SU-DHL-6 (cell line): ENCODE results near the gene FSTL4.

Source experiments
- H2AFZ ChIP-seq: fragments of 200-600 bp; sonication (generic); 2 replicates; pipeline ENCODE4 v1.6.1; 2014; ENCODE audit warnings: low read depth, mild to moderate bottlenecking, moderate library complexity, mixed read lengths, antibody characterized with exemption, low read length; ENCODE audit not compliant: severe bottlenecking
- H3F3A ChIP-seq: fragments of 200-600 bp; shearing (Covaris generic); 2 replicates; pipeline ENCODE4 v1.6.0; 2016; ENCODE audit warnings: antibody characterized with exemption, mild to moderate bottlenecking; ENCODE audit not compliant: insufficient read depth
- H3K27ac ChIP-seq: fragments of 200-600 bp; sonication (generic); 2 replicates; pipeline ENCODE4 v1.5.1; 2016; ENCODE audit warnings: low read depth, mild to moderate bottlenecking, low read length, moderate library complexity, mixed read lengths
- H3K27me3 ChIP-seq: fragments of 200-600 bp; sonication (generic), shearing (Covaris generic); 2 replicates; pipeline ENCODE4 v1.6.0; 2014; ENCODE audit warnings: mild to moderate bottlenecking, low read length
- H3K36me3 ChIP-seq: fragments of 200-600 bp; sonication (generic); 2 replicates; pipeline ENCODE4 v1.6.1; 2014; ENCODE audit warnings: mild to moderate bottlenecking, low read length, mixed read lengths
- H3K4me2 ChIP-seq: fragments of 300-600, 200-600 bp; shearing (Covaris generic), sonication (generic); 2 replicates; pipeline ENCODE4 v1.6.0; 2014; ENCODE audit warnings: low read length, low read depth, mild to moderate bottlenecking; ENCODE audit not compliant: poor library complexity, severe bottlenecking
- H3K4me3 ChIP-seq: fragments of 200-600 bp; sonication (generic); 2 replicates; pipeline ENCODE4 v1.5.1; 2014; ENCODE audit warnings: antibody characterized with exemption, low read length, mild to moderate bottlenecking, mixed read lengths; ENCODE audit not compliant: insufficient read depth, poor library complexity, severe bottlenecking
- H3K79me2 ChIP-seq: fragments of 200-600 bp; sonication (generic); 2 replicates; pipeline ENCODE4 v1.6.1; 2014; ENCODE audit warnings: mild to moderate bottlenecking, low read length, moderate library complexity; ENCODE audit not compliant: insufficient read depth
- H3K9ac ChIP-seq: fragments of 200-600 bp; sonication (generic); 2 replicates; pipeline ENCODE4 v1.7.0; 2014; ENCODE audit warnings: mild to moderate bottlenecking, low read length
- H3K9me2 ChIP-seq: fragments of 200-600 bp; sonication (generic); replicated peaks from 2 replicates; pipeline ENCODE4 v1.6.1; 2014; ENCODE audit warnings: low read length; ENCODE audit not compliant: insufficient read depth
- H3K9me3 ChIP-seq: fragments of 200-600 bp; sonication (generic); 2 replicates; pipeline ENCODE4 v1.6.1; 2014; ENCODE audit warnings: low read length, mixed read lengths; ENCODE audit not compliant: insufficient read depth
- H4K20me1 ChIP-seq: fragments of 200-600 bp; sonication (generic); 2 replicates; pipeline ENCODE4 v1.6.1; 2014; ENCODE audit warnings: low read depth, mild to moderate bottlenecking, antibody characterized with exemption, low read length, moderate library complexity, mixed read lengths
- EZH2phosphoT487 ChIP-seq: fragments of 200-600 bp; sonication (generic), shearing (Covaris generic); conservative IDR thresholded peaks from 2 replicates; pipeline ENCODE4 v1.6.1; 2018; ENCODE audit warnings: mild to moderate bottlenecking, antibody characterized with exemption, low read length, moderate library complexity, mixed read lengths
- TF ChIP-seq, protein P1 (sequence below): fragments of 200-600 bp; sonication (generic); IDR thresholded peaks from one replicate; pipeline ENCODE4 v1.5.1; 2017; ENCODE audit warnings: antibody characterized with exemption, mild to moderate bottlenecking, low read length, moderate library complexity; ENCODE audit not compliant: insufficient read depth, poor library complexity, severe bottlenecking

Gene FSTL4

GRCh38 chr5:133326361-133326760 is 286.0 kb downstream of the FSTL4 start:
- H4K20me1 ChIP-seq: no peaks in the 10 kb centered on the region
- H3K4me3 ChIP-seq: no peak overlapping the region
- no peak overlapping the region for H2AFZ ChIP-seq
- H3K36me3 ChIP-seq: no peaks in the 10 kb centered on the region
- no peaks in the 10 kb centered on the region for H3K9me3 ChIP-seq
- TF ChIP-seq, protein P1, sequence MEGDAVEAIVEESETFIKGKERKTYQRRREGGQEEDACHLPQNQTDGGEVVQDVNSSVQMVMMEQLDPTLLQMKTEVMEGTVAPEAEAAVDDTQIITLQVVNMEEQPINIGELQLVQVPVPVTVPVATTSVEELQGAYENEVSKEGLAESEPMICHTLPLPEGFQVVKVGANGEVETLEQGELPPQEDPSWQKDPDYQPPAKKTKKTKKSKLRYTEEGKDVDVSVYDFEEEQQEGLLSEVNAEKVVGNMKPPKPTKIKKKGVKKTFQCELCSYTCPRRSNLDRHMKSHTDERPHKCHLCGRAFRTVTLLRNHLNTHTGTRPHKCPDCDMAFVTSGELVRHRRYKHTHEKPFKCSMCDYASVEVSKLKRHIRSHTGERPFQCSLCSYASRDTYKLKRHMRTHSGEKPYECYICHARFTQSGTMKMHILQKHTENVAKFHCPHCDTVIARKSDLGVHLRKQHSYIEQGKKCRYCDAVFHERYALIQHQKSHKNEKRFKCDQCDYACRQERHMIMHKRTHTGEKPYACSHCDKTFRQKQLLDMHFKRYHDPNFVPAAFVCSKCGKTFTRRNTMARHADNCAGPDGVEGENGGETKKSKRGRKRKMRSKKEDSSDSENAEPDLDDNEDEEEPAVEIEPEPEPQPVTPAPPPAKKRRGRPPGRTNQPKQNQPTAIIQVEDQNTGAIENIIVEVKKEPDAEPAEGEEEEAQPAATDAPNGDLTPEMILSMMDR: no peak
- no peak for TF ChIP-seq EZH2phosphoT487
- no peaks in the 10 kb centered on the region for H3F3A ChIP-seq
- H3K9me2 ChIP-seq: no peaks in the 10 kb centered on the region
- H3K27me3 ChIP-seq: no peaks in the 10 kb centered on the region
- no peak overlapping the region for H3K9ac ChIP-seq
- H3K79me2 ChIP-seq: no peaks in the 10 kb centered on the region
- H3K4me2 ChIP-seq: no peak overlapping the region
- H3K27ac ChIP-seq: no peak overlapping the region

- Histone ChIP-seq H3K9ac (no peak overlapping the region), H3K36me3 (no peaks in the 10 kb centered on the region), H3F3A (no peaks in the 10 kb centered on the region), H3K4me2 (no peak overlapping the region), H3K9me3 (no peaks in the 10 kb centered on the region), H3K9me2 (no peaks in the 10 kb centered on the region), H3K4me3 (no peak overlapping the region), H4K20me1 (no peaks in the 10 kb centered on the region), H3K79me2 (no peaks in the 10 kb centered on the region), H3K27ac (no peak overlapping the region), H2AFZ (no peak overlapping the region), H3K27me3 (no peaks in the 10 kb centered on the region)
- TF ChIP-seq, protein P1: no peak
- TF ChIP-seq EZH2phosphoT487: no peak
Observed at GRCh38 chr5:133325864-133326263, 286.5 kb downstream of the FSTL4 start.

GRCh38 chr5:133324926-133325325 is 287.4 kb downstream of the FSTL4 start:
- H3K27ac ChIP-seq: no peak overlapping the region
- no peaks in the 10 kb centered on the region for H3K36me3 ChIP-seq
- H2AFZ ChIP-seq: no peak overlapping the region
- no peak overlapping the region for H3K9ac ChIP-seq
- H3K79me2 ChIP-seq: no peaks in the 10 kb centered on the region
- no peak overlapping the region for H3K4me2 ChIP-seq
- H4K20me1 ChIP-seq: no peaks in the 10 kb centered on the region
- TF ChIP-seq EZH2phosphoT487: no peak
- TF ChIP-seq, protein P1: no peak
- no peaks in the 10 kb centered on the region for H3K27me3 ChIP-seq
- no peaks in the 10 kb centered on the region for H3K9me2 ChIP-seq
- H3F3A ChIP-seq: no peaks in the 10 kb centered on the region
- H3K4me3 ChIP-seq: no peak overlapping the region
- H3K9me3 ChIP-seq: no peaks in the 10 kb centered on the region
